Muscle layer of duodenum (tissue), 2 donors: Measurements from ENCODE around the gene IL21R.

ENCODE experiments used
- H3K27ac ChIP-seq: one replicate; pipeline ENCODE4 v1.7.0; 2013; ENCODE audit warnings: mild to moderate bottlenecking, low read length
- H3K27me3 ChIP-seq: one replicate; pipeline ENCODE4 v1.7.0; 2013; ENCODE audit warnings: low read depth, mild to moderate bottlenecking, control low read depth, low read length
- H3K36me3 ChIP-seq, 2 donors: one replicate each; pipeline ENCODE4 v1.7.0; 2013; ENCODE audit warnings: low read length in 2 of 2, control low read depth in 1 of 2, mild to moderate bottlenecking in 1 of 2; ENCODE audit not compliant: insufficient read depth in 2 of 2, control insufficient read depth in 1 of 2
- H3K4me1 ChIP-seq, 2 donors: one replicate each; pipeline ENCODE4 v1.7.0; 2013; ENCODE audit warnings: low read length in 2 of 2, mild to moderate bottlenecking in 2 of 2, control low read depth in 1 of 2, moderate library complexity in 1 of 2; ENCODE audit not compliant: insufficient read depth in 2 of 2, control insufficient read depth in 1 of 2
- H3K4me3 ChIP-seq, 2 donors: one replicate each; pipeline ENCODE4 v1.7.0; 2013; ENCODE audit warnings: low read length in 2 of 2, low read depth in 1 of 2, mild to moderate bottlenecking in 1 of 2
- H3K9me3 ChIP-seq, 2 donors: one replicate each; pipeline ENCODE4 v1.7.0; 2013; ENCODE audit warnings: low read length in 2 of 2, control low read depth in 1 of 2, mild to moderate bottlenecking in 1 of 2; ENCODE audit not compliant: control insufficient read depth in 1 of 2
- donor health status: healthy.

The IL21R gene

DNA sequence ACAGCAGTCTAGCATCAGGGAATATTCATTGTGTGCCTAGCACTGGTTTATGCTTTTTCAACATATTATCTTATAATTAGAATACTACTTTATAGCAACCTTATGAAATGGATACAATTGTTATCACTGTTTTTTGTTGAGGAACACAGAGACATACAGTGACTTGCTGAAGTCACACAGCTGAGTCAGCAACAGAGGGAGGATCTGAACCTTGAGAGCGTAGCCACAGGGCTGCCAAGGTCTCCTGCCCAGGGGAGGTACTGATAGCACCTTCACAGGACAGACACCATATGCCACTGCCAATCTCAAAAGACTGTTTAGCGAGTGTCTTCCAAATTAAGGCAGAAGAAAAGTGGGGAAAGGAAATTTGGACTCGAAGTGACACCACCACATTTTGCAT lies 84.8 kb downstream of the IL21R start:
- H3K9me3 ChIP-seq = no peaks in the 10 kb centered on the region
- H3K27me3 ChIP-seq = no peaks in the 10 kb centered on the region
- no peak overlapping the region for H3K27ac ChIP-seq
- no peaks in the 10 kb centered on the region for H3K4me1 ChIP-seq
- H3K4me3 ChIP-seq = no peak overlapping the region
- peaks cover 91 to 100% of the 10 kb centered on the region in 2 donors for H3K36me3 ChIP-seq

- Histone ChIP-seq H3K4me3 (no peak overlapping the region), H3K27ac (no peak overlapping the region), H3K9me3 (no peaks in the 10 kb centered on the region), H3K27me3 (no peaks in the 10 kb centered on the region), H3K36me3 (peaks cover 77 to 95% of the 10 kb centered on the region in 2 donors), H3K4me1 (no peaks in the 10 kb centered on the region)
Observed at GRCh38 chr16:27489421-27489820, 87.4 kb downstream of the IL21R start.

DNA sequence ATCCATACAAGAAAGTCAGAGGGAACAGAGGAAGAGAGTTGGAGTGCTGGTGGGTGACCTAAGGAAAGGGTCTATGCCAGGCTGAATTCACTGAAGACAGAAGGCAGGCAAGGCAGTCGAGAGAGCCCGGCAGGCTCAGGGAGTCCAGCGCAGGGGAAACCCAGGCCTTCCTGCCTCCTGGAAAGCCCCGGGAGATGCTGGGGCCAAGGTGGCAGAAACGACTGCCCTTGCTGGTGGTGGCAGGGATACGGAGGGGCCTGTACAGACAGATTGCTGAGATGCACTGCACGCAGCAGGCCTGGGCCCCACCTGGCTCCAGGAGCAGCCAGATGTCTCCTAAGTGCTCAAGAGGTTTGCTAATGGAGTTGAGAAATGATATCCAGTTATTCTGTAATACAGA lies 87.9 kb downstream of the IL21R start:
- no peaks in the 10 kb centered on the region for H3K27me3 ChIP-seq
- no peak overlapping the region for H3K4me3 ChIP-seq
- H3K27ac ChIP-seq = no peak overlapping the region
- no peaks in the 10 kb centered on the region for H3K4me1 ChIP-seq
- peaks cover 77 to 95% of the 10 kb centered on the region in 2 donors for H3K36me3 ChIP-seq
- no peaks in the 10 kb centered on the region for H3K9me3 ChIP-seq

DNA sequence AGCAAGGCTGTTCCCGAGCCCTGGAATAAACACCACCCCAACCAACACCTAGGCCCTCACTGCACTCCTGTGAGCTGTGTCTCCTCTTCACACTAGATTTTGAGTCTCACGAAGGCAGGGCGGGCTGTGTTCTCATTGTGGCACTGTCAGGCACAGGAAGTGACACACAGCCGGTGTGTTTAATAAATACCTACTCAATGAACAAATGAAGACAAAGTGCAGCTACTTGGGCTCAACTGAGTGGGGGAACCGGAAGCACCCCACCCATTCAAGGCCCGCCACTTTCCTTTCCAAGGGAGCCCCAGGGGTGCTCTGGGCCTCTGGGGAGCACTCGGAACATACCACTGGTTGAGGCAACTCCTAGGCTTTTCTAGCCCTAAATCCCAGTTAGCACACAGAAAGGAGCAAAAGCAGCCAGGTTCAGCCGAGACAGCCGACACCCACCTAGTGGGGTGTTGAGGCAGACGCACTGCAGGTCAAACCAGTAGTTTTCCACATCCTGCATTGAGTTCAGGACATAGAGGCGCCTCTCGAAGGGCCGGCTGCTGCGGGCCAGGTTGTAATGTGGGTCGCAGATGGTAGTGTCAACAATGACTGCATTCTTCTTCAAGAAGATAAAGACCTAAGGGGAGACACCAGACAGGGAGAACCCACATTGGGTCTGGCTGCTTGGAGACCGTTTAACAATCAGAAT lies 90.1 kb downstream of the IL21R start:
- H3K4me1 ChIP-seq = no peaks in the 10 kb centered on the region
- H3K36me3 ChIP-seq = peaks cover 66 to 95% of the 10 kb centered on the region in 2 donors
- H3K9me3 ChIP-seq = no peaks in the 10 kb centered on the region
- H3K4me3 ChIP-seq = no peak overlapping the region
- H3K27ac ChIP-seq = no peak overlapping the region
- H3K27me3 ChIP-seq = no peaks in the 10 kb centered on the region

DNA sequence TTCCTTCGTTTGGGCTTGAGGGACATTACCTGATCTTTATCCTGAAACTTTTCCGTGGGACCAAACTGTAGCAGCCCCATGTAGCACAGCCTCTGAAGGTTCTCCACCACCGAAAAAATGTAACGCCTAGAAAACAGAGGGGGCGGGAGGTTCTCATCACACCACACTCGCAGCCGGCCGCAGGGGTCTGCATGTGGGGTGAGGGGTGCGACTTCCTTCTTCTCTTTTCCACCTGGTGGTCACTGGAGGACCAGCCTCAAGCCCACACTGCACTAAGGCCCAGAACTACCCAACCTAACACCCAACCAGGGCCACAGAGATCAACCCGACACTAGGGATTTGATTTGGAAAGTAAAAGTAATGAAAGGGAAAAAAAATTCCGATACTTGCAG lies 90.6 kb downstream of the IL21R start:
- no peaks in the 10 kb centered on the region for H3K9me3 ChIP-seq
- no peak overlapping the region for H3K4me3 ChIP-seq
- H3K27me3 ChIP-seq = no peaks in the 10 kb centered on the region
- no peak overlapping the region for H3K27ac ChIP-seq
- H3K4me1 ChIP-seq = no peaks in the 10 kb centered on the region
- peaks cover 70 to 95% of the 10 kb centered on the region in 2 donors for H3K36me3 ChIP-seq

GRCh38 chr16:27495191-27495590 lies 93.2 kb downstream of the IL21R start:
- no peak overlapping the region for H3K4me3 ChIP-seq
- no peaks in the 10 kb centered on the region for H3K4me1 ChIP-seq
- H3K27me3 ChIP-seq = no peaks in the 10 kb centered on the region
- H3K27ac ChIP-seq = no peak overlapping the region
- no peaks in the 10 kb centered on the region for H3K9me3 ChIP-seq
- H3K36me3 ChIP-seq = peaks cover 66 to 94% of the 10 kb centered on the region in 2 donors

DNA sequence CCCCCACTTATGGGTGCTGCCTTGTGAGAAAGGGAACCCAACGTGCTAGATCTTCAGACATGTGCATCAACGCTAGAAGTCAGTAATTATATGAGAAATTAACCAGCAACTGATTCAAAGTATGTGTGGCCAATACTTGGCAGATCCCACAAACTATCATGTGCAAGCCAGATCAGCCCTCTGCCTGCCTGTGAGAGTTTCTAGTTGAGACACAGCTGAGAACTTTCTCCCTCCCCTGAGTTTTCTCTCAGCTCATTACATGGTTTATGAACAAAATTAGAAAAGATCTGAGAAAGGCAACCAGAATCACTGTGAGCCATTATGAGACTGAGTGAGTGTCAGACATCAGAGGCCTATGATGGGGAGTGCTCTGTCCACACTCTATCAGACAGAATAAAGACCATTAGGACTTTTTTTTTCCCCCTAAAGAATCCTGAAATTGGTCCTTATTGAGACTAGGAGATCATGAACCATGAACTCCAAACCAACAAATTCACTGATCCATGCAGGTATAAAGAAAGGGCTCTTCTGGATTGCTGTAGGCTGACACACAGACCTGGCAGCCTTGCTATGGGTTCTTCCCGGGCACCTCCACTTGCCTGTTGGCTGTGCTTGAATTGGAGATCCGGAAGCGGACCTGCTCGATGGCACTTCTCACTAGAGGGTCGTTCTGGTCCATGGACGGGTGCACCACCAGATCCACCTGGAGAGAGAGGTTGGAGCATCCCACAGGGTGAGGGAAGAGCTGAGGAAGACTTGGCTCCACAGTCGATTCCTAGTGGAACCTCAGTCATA lies 96.3 kb downstream of the IL21R start:
- Histone ChIP-seq H3K36me3 (peaks cover 65 to 93% of the 10 kb centered on the region in 2 donors), H3K9me3 (no peaks in the 10 kb centered on the region), H3K27ac (no peak overlapping the region)

DNA sequence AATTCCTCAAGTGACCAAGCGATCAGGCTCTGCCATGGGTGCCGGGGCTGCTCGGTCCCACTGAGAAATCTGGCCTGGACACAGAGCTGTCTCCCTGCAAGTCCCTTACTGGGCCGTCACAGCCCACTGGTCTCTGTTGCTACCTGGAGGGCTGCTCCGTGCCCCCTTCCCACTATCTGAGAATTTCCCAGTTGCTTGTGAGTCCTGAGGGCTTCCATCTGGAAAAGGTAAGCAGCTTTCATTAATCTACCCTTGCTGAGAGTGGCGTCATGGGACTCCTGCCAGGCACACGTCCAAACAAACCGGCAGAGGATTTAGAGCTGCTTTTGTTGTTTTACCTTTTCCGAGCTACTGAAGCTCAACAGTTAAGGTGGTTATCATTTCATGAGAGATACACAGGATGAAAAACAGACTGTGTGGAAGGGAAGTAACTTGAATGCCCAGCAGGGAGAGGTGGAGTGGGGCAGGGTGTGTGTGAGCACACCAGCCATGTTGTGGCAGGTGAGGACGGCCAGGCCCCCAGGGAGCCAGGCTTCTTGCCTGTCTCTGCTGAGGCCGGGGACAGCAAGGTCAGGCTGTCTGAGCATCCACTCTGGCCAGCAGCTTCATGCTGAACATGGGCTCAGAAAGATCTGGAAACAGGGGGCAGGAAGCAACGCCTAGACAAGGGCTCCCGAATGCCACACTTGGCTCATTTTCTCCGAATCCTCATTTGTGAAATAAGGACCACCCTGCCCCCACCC lies 97.1 kb downstream of the IL21R start:
- H3K4me3 ChIP-seq = no peak overlapping the region
- peaks cover 74 to 98% of the 10 kb centered on the region in 2 donors for H3K36me3 ChIP-seq
- no peaks in the 10 kb centered on the region for H3K27me3 ChIP-seq
- no peak overlapping the region for H3K27ac ChIP-seq
- no peaks in the 10 kb centered on the region for H3K4me1 ChIP-seq
- H3K9me3 ChIP-seq = no peaks in the 10 kb centered on the region

More for the DNA sequence above, 96.3 kb downstream of the IL21R start:
- Histone ChIP-seq H3K4me3 (no peak overlapping the region), H3K4me1 (no peaks in the 10 kb centered on the region), H3K27me3 (no peaks in the 10 kb centered on the region)

DNA sequence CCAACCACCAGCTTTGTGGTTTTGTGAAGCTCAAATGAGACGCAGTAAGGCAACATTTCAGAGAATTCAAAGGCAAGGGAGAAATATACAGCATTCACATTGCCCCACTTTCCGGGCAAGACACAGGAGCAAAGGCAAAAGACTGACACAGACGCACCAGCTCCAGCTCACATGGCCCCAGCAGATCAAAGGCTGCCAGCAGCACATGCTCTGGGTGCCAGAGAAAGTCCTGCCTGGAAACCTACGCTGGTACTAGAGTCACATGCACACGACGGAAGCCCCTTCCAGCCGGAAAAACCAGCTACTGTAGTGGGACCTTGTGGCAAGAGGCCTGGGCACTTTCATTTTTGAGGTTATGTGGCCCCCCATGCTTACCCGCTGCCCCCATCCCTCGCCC lies 97.7 kb downstream of the IL21R start:
- Histone ChIP-seq H3K27me3 (no peaks in the 10 kb centered on the region), H3K4me1 (no peaks in the 10 kb centered on the region), H3K27ac (no peak overlapping the region), H3K36me3 (peaks cover 72 to 98% of the 10 kb centered on the region in 2 donors), H3K4me3 (no peak overlapping the region), H3K9me3 (no peaks in the 10 kb centered on the region)

DNA sequence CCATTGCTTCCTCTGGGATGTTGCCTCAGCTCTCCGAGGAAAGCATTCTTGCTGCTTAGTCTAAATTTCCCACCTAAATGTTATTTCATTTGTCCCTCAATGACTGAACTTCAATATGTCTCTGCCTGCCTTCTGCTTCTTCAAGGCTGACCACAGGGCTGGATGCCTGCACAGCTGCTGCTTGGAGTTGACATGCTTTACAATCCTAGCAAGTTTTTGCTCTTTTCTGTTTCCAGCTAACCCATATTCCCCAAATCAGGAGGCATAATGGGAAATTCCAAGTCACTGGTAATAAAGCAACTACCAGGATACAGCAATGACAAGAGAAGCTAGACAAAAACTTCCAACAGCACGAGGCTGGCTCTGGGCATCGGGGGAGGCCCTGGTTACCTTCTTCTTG lies 98.8 kb downstream of the IL21R start:
- H3K27ac ChIP-seq = no peak overlapping the region
- no peaks in the 10 kb centered on the region for H3K4me1 ChIP-seq
- H3K9me3 ChIP-seq = no peaks in the 10 kb centered on the region
- no peaks in the 10 kb centered on the region for H3K27me3 ChIP-seq
- peaks cover 78 to 98% of the 10 kb centered on the region in 2 donors for H3K36me3 ChIP-seq
- no peak overlapping the region for H3K4me3 ChIP-seq
